Fibroblast of skin of left biceps (primary cell): ENCODE data around the gene EN1.

ENCODE experiments used
- DNase-seq, 2 experiments: peaks; one replicate each; pipeline ENCODE4 v3.0.0-alpha.2; 2013; ENCODE audit warnings: low read depth in 2 of 2

EN1 gene

DNA sequence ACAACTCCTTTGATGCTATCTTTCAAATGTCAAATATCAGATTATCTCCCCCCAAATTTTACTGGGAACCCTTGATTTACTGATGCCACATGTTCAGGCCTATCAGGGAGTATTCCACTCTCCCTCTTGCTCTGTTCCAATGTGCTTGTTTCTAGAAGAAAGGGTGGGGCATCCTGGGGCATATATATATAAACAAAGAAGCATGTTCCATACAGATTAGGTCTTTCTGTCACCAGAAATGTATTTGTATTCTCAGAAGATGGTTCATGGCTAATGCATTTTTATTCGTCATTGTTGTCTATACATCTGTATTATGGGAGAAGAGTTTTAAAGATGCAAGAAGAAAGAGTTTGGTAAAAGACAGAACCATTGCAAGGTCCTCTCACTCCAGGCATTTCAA is 24.9 kb downstream of the EN1 start:
- no peak for DNase-seq

DNA sequence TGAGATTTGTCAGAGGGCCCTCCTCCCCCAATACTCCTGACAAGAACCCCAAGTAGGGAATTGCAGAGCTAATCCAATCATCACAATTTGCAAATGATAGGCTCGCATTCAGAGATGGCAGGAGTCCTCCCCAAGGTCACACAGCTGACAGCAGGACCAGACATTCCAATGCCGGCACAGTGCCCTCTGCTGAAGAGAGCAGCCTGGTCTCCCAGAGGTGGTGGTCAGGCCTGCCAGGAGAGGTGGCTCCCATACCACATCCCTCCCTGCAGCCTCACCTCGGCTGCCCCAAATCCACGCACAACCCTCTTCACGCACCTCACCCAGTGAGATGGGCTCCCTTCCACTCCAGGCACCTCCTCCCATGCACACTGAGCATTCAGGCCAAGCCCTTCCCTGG is 25.4 kb downstream of the EN1 start:
- DNase-seq = no peak

DNA sequence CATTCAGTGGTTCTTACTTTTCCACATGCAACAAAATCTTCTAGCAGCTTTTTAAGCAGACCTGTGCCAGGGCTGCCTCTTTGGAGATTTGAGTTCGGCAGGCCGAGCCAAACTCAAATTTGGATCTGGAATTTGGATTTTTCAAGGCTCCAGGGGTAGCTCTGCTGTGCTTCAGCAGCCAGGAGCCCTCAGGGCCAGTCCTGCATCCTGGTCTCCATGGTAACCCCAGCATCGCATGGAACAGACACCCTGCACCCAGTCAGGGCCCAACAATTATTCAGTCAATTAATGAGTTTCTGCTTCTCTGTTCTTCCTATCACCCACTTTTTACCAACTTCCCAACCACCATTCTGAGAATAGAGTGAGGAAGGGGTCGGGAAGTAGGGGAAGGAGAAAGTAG is 30.0 kb downstream of the EN1 start:
- DNase-seq = no peak

DNA sequence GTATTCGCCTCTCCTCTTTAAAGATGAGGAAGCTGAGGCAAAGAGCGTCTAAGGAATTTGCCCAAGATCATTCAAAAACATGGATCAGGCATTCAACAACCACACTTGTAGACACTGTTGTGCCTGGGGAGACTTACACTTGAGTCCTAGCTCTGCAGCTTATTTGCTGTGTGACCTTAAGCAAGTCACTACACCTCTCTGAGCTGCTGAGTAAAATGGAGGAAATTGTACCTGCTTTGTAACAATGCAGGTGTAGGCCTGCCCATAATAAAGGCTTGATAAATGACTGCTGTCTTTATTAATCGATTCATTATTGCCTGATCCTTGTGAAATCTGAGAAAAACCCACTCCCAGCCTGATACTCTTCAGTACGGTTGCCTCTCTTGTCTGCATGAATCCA is 30.8 kb downstream of the EN1 start:
- no peak for DNase-seq

DNA sequence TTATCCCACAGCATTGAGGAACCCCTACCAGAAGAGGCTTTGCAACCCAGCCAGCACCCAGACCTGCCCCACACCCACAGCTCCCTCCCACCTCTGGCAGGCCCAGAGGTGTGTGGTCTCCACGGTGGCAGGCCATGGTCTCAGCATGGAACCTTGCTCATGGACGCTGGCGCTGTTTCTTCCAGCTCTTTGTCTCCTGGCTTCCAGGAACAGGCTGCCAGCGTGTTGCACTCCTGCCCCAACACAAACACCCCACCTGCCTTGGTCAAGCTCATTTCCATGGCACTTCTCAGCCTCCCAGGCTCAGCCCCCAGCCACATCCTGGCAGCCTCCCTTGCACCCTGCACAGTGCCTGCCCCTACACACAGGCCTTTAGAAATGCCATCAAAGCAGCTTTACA is 31.7 kb downstream of the EN1 start:
- DNase-seq = no peak

DNA sequence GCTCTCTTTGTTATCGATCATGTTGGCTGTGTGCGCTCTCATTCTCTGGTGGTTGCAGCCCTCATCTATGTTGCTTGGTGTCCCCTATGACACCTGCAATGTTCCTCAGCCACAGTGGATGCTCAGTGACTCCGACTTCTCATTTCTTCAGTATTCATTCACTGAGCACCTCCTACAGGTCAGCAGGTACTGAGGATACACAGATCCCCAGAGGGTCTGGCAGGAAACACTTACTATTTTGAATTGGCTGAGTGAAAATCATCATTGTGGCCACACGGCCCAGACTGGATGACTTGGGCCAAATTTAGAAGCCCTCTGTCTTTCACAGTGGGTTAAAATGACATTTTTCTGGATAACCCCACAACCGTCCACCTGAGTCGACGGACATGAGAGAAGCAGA is 32.1 kb downstream of the EN1 start:
- DNase-seq = no peak

DNA sequence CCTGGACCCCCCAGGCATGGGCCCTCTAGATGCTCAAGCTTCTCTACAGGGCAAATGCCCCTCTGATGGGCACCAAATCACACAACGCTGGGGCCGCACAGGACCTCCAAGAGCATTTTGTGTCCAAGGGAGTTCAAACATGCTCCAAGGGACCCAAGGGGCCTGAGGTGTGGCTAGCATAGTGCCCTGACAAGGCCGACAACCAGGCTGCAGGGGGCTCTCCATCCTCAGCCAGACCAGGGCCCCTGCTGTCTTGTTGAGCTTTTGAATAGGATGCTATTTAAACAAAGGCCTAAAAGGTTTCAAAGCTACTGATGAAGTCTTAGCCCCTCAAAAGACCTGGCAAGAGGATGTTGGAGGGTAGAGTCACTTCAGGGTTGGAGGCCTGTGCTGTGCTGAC is 33.1 kb downstream of the EN1 start:
- DNase-seq = no peak

DNA sequence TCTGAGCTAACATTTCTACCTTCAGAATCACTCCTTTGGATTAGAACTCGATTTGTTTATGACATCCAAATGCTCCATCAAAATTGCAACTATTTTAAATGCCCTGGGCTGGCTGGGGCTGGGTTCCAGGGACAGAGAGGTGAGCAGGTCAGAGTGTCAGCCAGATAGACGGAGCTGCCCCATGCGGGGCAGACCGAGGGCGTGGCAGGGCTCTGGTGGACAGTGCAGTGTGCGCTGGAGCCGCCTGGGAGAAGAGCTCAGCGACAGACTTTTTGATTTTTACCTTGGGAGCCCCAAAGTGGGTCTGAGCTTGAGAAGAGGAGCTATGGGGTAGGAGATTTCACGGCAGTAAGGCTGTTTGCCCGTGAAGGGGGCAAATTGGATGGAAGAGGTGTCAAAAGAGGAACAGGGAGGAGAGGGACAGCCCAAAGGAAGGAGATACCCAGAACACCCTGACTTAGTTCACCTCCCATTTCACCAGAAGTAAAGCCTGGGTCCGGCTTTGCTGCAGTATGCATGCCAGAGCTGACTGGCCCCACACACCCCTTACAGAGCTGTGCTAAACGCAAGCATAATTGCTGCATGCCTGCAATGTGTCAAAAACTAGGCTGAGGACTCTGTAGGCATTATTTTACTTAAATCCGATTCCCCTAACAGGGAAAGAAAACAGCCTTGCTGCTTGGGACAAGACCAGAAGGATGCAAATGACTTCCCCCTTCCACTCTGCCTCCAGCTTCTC is 33.7 kb downstream of the EN1 start:
- DNase-seq = no peak

DNA sequence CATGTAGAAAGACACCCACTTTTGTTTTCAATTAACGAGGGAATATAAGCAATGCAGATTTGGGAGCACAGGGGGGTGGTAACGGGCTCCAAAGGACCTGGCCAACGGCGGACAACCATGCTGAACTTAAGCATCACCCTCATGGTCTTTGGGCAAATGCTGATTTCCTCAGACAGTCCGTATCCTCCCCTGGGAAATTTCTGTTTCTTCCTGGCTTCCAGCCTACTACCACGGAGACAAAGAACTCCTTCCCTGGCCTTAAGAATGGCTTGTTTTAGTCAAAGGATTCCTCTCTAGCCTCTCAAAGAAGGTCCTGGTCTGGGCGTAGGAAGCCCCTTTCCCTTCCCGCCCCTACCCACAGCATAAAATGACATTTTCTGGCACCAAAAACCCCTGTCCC is 34.3 kb downstream of the EN1 start:
- DNase-seq = no peak

DNA sequence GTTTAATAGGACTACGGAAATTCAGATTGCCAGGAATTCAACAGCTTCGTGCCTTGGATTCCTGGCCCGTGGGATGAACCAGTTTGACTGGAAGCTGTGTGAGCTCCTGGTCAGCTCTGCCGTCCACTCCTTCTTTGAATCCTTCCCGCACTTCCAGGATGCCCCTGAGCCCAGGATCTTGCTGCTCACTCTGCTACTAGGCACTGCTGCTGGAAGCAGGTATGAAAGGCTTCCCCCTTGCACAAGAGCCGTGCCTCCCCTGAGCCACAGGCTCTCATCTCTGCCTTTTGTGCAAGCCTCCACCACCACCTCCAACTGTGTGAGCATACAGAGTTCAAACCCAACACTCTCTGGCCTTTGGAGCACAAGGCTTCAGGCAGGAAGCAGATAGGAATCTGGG is 34.9 kb downstream of the EN1 start:
- no peak for DNase-seq

DNA sequence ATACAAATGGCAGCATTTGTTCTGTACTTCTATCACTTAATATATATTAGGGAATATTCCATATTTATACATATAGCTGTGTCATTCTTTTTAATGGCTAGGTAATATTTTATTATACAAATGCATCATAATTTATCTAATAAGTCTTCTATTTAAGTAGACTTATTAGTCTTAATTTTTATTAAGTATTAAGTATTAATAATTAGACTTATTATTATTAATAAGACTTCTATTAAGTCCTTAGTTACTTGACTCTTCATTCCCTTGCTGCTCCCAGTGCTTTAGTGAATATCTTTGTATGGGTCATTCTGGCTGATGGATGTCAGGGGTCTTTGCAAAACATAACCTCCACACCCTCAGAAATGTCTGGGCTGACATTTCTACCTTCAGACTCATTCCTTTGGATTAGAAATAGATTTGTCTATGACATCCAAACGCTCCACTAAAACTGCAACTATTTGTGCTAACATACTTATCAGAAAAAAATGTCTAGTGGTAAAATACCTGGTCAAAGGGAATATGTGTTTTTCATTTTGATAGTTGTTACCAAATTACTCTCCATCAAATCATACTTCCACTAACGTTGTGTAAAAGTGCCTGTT is 35.8 kb downstream of the EN1 start:
- no peak for DNase-seq

DNA sequence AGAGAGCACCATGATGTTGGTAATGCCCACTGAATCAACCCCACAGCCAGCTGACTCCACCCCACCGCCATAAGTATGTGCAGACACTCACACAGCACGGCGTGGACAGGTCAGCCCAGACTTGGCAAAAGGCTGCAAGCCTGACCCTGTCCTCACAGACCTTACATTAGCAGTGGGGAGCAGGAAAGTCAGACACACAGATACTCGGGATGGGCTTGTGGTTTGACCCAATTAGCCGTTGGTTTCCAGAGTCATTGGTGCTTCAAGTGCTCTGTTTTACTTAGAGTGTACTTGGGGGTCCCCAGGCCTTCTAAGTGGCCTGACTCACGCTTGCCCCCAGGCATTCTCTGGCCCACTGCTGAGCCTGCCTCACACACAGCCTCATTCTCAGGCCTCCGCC is 36.7 kb downstream of the EN1 start:
- no peak for DNase-seq

DNA sequence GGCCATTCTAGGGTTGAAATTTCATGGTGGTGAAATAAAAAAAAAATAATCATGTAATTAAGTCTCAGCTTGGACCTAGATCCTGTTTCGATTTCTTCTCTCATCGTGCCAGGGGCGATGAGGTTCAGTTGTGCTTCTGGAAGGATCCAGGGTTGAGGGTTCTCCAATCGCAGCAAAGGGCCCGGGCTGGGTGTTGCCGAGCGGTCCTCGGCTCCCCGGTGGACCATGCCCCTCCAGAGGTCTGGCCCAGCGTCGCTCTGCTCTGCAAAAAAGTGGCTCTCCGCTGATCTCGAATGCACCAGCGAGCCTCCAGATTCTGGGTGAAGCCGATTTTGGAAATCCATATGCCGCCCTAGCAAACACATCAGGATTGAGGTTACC is 39.0 kb downstream of the EN1 start:
- DNase-seq = no peak

DNA sequence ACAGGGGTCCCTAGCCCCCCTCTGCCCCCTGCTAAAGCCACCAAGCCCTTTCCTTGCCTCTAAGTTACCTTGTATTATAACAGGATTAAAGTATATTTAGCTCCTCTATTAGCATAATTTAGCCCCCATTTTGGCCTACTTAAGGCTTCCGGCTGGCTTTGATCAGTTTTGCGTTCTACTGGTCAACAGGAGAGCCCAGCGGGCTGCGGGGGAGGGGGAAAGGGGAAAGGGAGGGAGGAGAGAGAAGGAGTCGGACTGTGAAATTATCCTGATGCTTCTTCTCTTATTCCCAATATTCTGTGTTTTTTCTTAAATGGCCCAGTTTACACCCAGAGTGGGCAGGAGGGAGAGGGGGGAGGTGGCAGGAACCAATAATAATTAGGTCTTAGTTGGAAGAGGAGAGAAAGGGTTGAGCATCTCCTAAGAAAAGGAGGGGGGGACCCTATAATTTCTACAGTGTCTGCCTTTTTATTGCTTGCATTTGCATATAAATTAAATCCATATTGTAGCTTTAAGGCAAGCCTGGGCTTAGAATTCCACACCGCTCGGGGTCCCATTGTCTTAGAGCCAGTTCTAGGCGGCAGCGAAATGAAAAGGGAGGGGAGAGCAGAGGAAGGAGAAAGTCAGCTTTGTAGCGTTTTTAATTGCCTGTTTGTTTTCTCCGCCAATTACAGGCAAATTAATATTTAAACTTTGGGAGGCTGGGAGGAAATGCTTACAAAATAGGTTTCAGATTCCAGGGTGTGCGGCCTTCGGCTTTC is 39.6 kb downstream of the EN1 start:
- no peak for DNase-seq

DNA sequence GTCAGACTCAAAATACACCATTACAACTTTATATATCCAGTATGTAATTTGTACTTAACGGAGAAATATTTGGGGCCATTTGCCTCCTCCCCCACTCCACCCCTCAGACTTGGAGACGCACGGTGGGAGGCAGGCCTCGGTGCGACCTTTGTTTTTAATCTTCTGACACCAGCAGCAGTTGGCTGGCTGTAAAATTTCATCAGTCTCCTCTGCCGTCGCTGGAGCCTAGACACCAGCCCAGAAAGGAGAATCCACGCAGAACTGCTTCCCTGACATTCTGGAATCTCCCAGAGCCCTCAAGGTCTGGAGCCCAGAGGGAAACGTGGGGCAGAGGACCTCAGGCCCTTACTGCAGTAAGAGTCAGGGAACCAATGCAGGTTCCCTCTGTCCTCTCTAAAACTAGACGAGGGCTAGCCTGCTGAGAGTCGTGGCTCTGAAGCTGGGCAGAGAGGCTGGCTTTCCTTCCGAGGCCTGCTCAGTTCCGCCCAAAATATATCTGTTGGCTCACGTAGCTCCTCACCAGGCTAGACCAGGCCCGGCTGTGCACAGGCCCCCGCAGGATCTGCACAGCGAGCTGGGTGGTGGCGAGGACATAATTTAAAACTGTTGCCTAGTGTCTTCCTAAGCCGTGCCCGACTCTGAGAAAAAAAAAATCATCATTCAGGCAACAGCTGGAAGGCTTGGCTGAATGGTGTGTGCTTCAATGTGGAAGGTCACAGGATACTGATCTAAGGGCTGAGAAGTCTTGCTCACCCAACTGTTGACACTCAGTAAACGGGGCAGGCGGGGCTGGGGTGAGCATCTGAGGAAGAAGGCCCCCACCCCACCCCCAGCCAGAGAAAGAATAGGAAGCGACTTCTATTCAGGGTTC is 40.4 kb downstream of the EN1 start:
- no peak for DNase-seq

DNA sequence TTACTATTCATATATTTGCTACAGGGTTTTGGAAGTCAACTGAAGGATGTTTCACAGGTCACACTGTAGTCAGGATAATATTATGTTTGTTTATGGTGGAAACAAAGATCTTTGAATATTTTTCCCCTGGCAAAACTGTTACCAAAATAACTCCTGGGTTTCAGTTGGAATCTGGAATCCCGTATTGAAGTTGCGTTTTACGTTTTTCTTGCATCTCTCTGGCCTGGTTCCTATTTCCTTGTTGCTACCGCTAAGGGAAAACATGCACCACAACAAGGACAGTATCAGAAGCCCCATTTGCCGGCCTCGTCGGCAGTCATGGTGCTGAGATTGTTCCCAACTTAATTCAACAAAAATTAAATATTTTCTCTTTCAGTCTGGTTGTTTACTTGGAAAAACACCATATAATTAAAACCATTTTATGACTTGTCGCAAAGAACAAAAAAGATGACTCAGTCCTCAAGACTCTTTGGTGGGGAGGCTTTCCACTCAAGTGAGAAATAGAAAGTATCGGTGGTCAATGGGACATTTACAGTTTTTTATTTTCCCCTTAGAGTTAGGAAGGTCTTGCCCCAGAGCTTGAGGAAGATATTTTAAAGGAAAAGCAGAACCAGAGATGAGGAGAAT is 42.3 kb downstream of the EN1 start:
- DNase-seq = peak in 1 of 2 experiments; percentile 33

DNA sequence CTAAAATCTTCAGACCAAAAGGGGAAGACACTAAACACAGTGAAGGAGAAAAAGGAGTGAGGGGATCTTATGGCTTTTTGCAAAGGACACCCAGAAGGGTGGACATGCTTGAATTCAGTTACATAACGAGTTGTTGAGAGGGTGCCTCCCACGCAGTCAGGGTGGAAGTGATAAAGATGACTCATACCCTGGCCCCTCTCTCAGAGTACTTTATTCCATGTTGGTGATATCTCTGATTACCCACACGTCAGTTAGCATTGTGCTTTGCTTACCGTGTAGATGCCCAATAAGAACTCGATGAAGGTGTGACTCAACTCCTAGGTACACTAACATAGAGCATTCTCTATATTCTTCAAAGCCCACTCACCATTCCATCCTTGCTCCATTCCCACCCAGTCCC is 44.4 kb downstream of the EN1 start:
- no peak for DNase-seq

DNA sequence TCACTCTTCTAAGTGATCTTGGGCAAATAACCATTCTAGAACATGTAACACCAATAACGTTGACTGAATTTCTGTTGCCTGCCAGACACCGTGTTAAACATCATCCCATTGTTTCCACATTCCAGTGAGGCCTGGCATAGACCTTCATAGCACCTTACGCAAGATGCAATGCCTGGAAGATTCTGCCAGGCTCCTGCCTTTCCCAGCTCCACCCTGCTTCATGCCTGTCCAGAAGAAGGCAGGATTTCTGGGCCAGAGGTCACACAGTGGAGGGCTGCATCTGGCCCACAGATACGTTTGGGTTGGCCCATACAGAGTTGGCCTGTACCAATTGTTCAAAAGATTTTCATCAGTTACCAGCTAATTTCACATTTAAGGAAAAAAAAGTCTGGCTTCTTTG is 46.3 kb downstream of the EN1 start:
- DNase-seq = no peak

DNA sequence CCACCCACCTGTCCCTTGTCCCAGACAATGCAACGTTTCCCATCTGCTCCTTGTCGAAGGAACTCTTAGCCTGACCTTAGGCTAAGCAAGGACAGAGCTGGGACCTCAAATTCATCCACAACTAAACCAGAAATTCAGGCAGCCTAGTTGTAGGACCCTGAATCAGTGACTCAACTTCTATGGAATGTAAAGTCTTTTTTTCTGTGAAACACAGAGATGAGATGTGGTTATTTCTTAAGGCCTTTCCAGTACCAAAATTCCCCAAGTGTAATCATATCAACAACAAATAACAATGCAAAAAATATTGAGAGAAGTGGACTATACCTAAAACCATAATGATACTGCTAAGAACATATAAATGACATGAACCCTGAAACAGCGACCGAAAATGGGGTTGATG is 46.7 kb downstream of the EN1 start:
- peak in 1 of 2 experiments; percentile 23 for DNase-seq

DNA sequence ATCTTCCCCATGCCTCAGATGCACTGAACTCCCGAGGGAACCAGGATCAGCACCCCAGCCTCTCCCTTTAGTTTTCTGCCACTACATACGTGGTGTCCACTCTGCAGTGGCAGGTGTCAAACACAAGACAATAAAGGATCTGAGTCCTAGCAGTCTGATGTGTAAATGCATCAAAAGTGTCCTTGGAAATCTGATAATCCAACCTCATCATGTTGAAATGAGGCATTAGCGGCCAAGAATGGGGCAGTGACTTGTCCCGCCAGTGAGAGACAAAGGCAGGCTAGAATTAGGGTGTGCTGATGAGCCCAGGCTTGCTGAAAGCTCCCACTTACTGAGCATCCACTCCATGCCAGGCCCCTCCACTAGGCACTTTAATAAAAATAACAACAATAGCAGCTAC is 52.9 kb downstream of the EN1 start:
- no peak for DNase-seq
